Adrenal gland (tissue), 12 donors: ENCODE measurements around the gene MGST3. TPM values are rescaled to one million over a fixed set of nuclear protein-coding genes. Genes with fewer than 3 reads are reported as not detected.

Source experiments
- DNase-seq, 7 donors: peaks; one replicate each; pipeline ENCODE4 v3.0.0-alpha.2; 2019 to 2020
- H3K27ac ChIP-seq, 5 donors: fragments of 200-600 bp; sonication (generic) in 4 of 5; 1 replicate in 3 of 5; 2 replicates in 2 of 5; pipeline versions ENCODE4 v1.5.1 to v1.8.0; 2016 to 2020; ENCODE audit warnings: mild to moderate bottlenecking in 1 of 5
- H3K27me3 ChIP-seq: fragments of 200-600 bp; 2 replicates; pipeline ENCODE4 v1.8.0; 2021
- H3K36me3 ChIP-seq, 2 donors: fragments of 200-600 bp; replicated peaks in 1 of 2; 1 replicate in 1 of 2; 2 replicates in 1 of 2; pipeline versions ENCODE4 v1.5.1 to v1.8.0; 2018 to 2022
- H3K4me1 ChIP-seq, 2 donors: fragments of 200-600 bp; replicated peaks in 1 of 2; 1 replicate in 1 of 2; 2 replicates in 1 of 2; pipeline versions ENCODE4 v1.5.1 to v1.8.0; 2018 to 2021
- H3K4me3 ChIP-seq, 4 donors: fragments of 200-600 bp; sonication (generic) in 3 of 4; one replicate each; pipeline ENCODE4 v1.5.1; 2016 to 2018
- H3K9me3 ChIP-seq, 3 donors: fragments of 200-600 bp; sonication (generic) in 1 of 3; replicated peaks in 1 of 3; 1 replicate in 2 of 3; 2 replicates in 1 of 3; pipeline versions ENCODE4 v1.5.1 to v1.8.0; 2016 to 2021
- POLR2A ChIP-seq, 2 donors: fragments of 450-650 bp; IDR thresholded peaks; one replicate each; pipeline ENCODE4 v1.6.1; 2017; ENCODE audit warnings: antibody characterized with exemption in 2 of 2, mild to moderate bottlenecking in 2 of 2, moderate library complexity in 1 of 2
- WGBS, 4 donors: extraction: QIAGEN DNeasy Blood & Tissue Kit in 2 of 4; methylation state at CpG; one replicate each; pipeline versions ENCODE4 v1.1.5 to v1.1.7; 2013 to 2017; 5-methylcytosine and 5-hydroxymethylcytosine counted together
- intact Hi-C, 2 donors: fragments of 100-400 bp; cut with DNase I; formaldehyde crosslinking; loops; one replicate each; pipeline versions ENCODE4 v1.14.1 to v1.15.0; 2022 to 2023
- polyA plus RNA-seq, 3 donors: library from polyadenylated mRNA; stranded (reverse); fragments of 200-250 nt in 2 of 3; fragments of 350-450 nt in 1 of 3; fragmentation: Illumina TruSeq in 1 of 3; extraction: RNeasy Lipid Tissue Mini Kit (QIAGEN cat#74804) in 1 of 3; gene quantifications; one replicate each; pipeline ENCODE4 v1.2.3, GENCODE V29; 2013 to 2014
- total RNA-seq, 9 donors: library from RNA; depleted of rRNA in 4 of 9; stranded (reverse); fragments of >200 nt in 4 of 9; fragments of 120-200 nt in 1 of 9; fragmentation: NEBNext Ultra II Directional in 1 of 9; extraction: Animal tissue kit (Norgen Biotek cat#: 25700) in 1 of 9; gene quantifications; one replicate each; pipeline versions ENCODE4 v1.1.0 to v1.2.4, GENCODE V29; 2013 to 2023
- TF ChIP-seq, protein P1 (sequence below), 6 experiments: fragments of 450-650 bp in 4 of 6; fragments of 200-600 bp in 2 of 6; sonication (generic) in 1 of 6; IDR thresholded peaks; 1 replicate in 5 of 6; 2 replicates in 1 of 6; pipeline versions ENCODE4 v1.5.1 to v1.8.0; 2016 to 2021; ENCODE audit warnings: antibody characterized with exemption in 6 of 6, mild to moderate bottlenecking in 2 of 6, moderate library complexity in 1 of 6
- donor health status: healthy with polysubstance abuse.
- donor health status: Bipolar disorder and iron deficiency.
- donor health status: DM: yes; HTN: yes; CAD: no.
- donor health status: DM: no; HTN: no; CAD: no.
- donor health status: DM: no; HTN: no; CAD: no.
- donor health status: DM: yes; HTN: yes; CAD: no.

The MGST3 gene
- total and polyA plus RNA-seq, 12 donors: 193 to 441 (median 288) TPM

GRCh38 chr1:165641231-165641987, 10.4 kb downstream of the MGST3 start:
- Histone ChIP-seq H3K4me3 (no peak overlapping the region), H3K27me3 (no peaks in the 10 kb centered on the region), H3K9me3 (no peaks in the 10 kb centered on the region), H3K27ac (peak overlapping the region in 1 of 5 donors; percentile 35), H3K36me3 (no peaks in the 10 kb centered on the region), H3K4me1 (peaks cover 41 to 68% of the 10 kb centered on the region in 2 donors)
- intact Hi-C loops: no loop called here
- TF ChIP-seq POLR2A (IDR thresholded peaks at IDR 0.05): no peak
- TF ChIP-seq, protein P1, sequence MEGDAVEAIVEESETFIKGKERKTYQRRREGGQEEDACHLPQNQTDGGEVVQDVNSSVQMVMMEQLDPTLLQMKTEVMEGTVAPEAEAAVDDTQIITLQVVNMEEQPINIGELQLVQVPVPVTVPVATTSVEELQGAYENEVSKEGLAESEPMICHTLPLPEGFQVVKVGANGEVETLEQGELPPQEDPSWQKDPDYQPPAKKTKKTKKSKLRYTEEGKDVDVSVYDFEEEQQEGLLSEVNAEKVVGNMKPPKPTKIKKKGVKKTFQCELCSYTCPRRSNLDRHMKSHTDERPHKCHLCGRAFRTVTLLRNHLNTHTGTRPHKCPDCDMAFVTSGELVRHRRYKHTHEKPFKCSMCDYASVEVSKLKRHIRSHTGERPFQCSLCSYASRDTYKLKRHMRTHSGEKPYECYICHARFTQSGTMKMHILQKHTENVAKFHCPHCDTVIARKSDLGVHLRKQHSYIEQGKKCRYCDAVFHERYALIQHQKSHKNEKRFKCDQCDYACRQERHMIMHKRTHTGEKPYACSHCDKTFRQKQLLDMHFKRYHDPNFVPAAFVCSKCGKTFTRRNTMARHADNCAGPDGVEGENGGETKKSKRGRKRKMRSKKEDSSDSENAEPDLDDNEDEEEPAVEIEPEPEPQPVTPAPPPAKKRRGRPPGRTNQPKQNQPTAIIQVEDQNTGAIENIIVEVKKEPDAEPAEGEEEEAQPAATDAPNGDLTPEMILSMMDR (IDR thresholded peaks at IDR 0.05): no peak
- WGBS, 4 donors: 26 to 40% (median 31%) methylated on average over 2 of the region's 2 CpGs
- DNase-seq: no peak

- intact Hi-C loops: no loop called here
- Histone ChIP-seq H3K27me3 (no peaks in the 10 kb centered on the region), H3K4me1 (peaks cover 25 to 50% of the 10 kb centered on the region in 2 donors), H3K36me3 (no peaks in the 10 kb centered on the region), H3K4me3 (no peak overlapping the region), H3K27ac (no peak overlapping the region), H3K9me3 (no peaks in the 10 kb centered on the region)
- peak in 1 of 7 donors; percentile 17 for DNase-seq
- TF ChIP-seq, protein P1 (IDR thresholded peaks at IDR 0.05): no peak
- TF ChIP-seq POLR2A (IDR thresholded peaks at IDR 0.05): no peak
- WGBS, 4 donors: 47 to 63% (median 56%) methylated on average over 2 of the region's 2 CpGs
Observed at GRCh38 chr1:165644064-165644735, 13.2 kb downstream of the MGST3 start.

DNA sequence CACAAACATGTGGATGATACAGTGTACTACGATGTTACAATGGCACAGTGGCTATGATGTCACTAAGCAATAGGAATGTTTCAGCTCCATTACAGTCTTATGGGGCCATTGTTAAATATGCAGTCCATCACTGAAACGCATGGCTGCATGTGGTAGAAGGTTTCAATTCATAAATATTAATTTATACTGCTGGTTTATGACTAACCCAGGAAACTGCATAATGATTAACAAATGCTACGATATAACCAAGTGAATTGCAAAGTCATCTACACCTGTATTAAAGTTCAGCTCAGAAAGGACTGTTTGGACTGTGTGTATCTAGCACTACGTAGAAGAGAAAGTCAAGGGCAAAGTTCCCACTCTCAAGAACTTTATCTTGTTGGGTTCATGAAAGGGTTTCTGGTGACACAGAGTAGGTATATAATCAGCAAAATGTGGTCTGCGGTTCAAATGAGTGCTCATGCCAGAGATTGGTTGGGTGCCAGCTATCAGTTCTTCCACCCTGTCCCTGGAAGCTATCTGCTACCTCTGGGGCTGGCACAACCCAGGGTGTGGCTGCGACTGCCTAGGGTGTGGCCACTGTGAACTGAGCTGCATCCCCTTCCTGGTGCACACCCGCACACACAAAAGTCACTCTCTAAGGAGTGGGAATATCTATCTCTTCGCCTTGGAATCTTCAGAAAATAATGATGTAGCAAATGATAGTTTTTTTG, 14.8 kb downstream of the MGST3 start:
- Histone ChIP-seq H3K36me3 (peaks cover 0 to 13% of the 10 kb centered on the region in 2 donors), H3K9me3 (no peaks in the 10 kb centered on the region), H3K27ac (no peak overlapping the region), H3K4me1 (peaks cover 22 to 46% of the 10 kb centered on the region in 2 donors), H3K4me3 (no peak overlapping the region), H3K27me3 (no peaks in the 10 kb centered on the region)
- WGBS, 4 donors: 72 to 80% (median 74%) methylated on average over 7 to 8 of the region's 8 CpGs
- TF ChIP-seq POLR2A (IDR thresholded peaks at IDR 0.05): no peak
- TF ChIP-seq, protein P1 (IDR thresholded peaks at IDR 0.05): no peak
- DNase-seq: no peak
- intact Hi-C loops: no loop called here

DNA sequence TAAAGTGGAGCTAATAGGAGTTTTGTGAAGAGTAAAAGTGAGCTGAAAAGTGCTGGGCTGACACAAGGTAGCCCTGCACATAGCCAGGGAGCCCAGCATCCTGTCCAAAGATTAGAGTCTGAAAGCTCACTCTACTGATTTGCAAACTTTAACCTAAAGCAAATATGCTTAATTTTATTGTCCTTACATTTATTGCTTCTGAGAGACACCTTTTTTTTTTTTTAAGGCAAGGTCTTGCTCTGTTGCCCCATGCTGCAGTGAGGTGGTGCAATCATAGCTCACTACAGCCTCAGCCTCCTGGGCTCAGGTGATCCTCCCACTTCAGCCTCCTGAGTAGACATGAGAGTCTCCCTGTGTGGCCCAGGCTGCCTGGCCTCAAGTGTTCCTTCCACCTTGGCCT, 16.5 kb downstream of the MGST3 start:
- no peak for DNase-seq
- Histone ChIP-seq H3K27ac (no peak overlapping the region), H3K9me3 (no peaks in the 10 kb centered on the region), H3K4me3 (no peak overlapping the region), H3K27me3 (no peaks in the 10 kb centered on the region), H3K4me1 (peaks cover 6 to 30% of the 10 kb centered on the region in 2 donors), H3K36me3 (peaks cover 0 to 21% of the 10 kb centered on the region in 2 donors)
- TF ChIP-seq, protein P1 (IDR thresholded peaks at IDR 0.05): no peak
- TF ChIP-seq POLR2A (IDR thresholded peaks at IDR 0.05): no peak
- intact Hi-C loops: no loop called here
